LNCaP clone FGC (cell line): ENCODE results near the gene LCK.
"Not testable (repeated sequence)": the region's sequence is repeated elsewhere in the genome, so short reads cannot be mapped to it uniquely, and the experiment has no call there.

ENCODE experiments used
- DNase-seq: peaks from one replicate; pipeline ENCODE4 v3.0.0-alpha.2; 2011; ENCODE audit warnings: low read depth
- H3K4me3 ChIP-seq: 2 replicates; pipeline ENCODE4 v1.5.1; 2011; ENCODE audit warnings: mild to moderate bottlenecking, low read depth, low read length, control low read depth
- CTCF ChIP-seq: IDR thresholded peaks from 2 replicates; pipeline ENCODE4 v1.5.1; 2012; ENCODE audit warnings: mild to moderate bottlenecking; ENCODE audit not compliant: control insufficient read depth, insufficient read depth; ENCODE audit errors: extremely low read depth

The LCK gene

DNA sequence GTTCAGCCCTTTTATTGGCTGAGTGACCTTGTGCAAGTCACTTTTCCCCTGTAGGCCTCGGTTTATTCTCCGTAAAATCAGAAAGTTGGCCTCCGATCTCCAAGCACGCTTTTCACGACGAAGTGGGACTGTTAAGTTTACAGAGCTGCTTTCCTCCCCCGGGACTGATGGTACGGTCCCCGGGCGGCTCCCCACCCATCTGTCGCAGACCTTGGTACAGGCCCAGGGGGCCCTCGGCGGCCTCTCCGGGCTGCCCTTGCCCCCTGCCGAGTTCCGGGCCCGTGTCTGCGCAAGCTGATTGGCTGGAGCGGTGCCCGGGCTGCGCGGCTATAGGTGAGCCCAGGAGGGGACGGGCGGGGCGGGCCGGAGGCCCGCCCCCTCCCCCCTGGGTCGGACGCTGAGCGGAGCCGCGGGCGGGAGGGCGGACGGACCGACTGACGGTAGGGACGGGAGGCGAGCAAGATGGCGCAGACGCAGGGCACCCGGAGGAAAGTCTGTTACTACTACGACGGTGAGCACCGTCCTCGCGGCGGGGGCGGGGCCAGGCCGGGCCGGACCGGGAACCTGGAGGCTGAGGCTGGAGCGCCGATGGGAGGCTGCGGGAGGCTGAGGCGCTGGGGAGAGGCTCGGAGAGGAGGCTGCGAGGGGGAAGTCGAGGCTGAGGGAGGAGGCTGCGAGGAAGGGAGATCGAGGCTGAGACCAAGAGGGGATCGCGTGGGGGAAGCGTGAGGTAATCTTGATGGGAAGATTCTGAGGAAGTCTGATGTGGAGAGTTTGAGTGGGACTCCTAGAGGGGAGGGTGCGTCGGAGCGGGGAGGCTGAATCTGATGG lies 40.9 kb downstream of the LCK start, which contains the start of gene HDAC1:
Gene HDAC1 (plus strand): TSS at position 376 of the 831 bp plus-strand sequence. CDS start 87 bp downstream, at position 463.
- TF ChIP-seq CTCF: no peak
- peak; percentile 91 for DNase-seq
- peak within 1 kb of the TSS; percentile 92 for H3K4me3 ChIP-seq

- not testable (repeated sequence) for H3K4me3 ChIP-seq
Measured at GRCh38 chr1:32298211-32298610, 47.1 kb downstream of the LCK start.

DNA sequence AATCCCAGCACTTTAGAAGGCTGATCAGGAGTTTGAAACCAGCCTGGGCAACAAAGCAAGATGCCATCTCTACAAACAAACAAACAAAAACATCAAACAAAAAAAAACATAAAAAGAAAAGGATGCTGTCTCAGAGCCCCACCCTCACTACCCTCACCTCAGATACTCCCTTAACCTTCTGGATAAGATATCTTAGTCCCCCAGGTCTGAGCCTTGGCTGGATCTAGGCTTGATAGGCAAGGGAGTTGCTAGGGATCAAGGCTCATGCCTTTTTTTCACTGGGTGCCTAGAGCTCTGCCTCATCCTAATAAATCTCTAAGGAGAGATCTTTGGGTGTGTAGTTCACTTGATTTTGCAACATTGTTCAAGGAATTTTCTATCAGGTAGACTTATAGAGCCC lies 48.3 kb downstream of the LCK start:
- no peak for DNase-seq
- no peak overlapping the region for H3K4me3 ChIP-seq
- no peak for TF ChIP-seq CTCF

More at GRCh38 chr1:32298211-32298610, 47.1 kb downstream of the LCK start:
- not testable (repeated sequence) for DNase-seq

DNA sequence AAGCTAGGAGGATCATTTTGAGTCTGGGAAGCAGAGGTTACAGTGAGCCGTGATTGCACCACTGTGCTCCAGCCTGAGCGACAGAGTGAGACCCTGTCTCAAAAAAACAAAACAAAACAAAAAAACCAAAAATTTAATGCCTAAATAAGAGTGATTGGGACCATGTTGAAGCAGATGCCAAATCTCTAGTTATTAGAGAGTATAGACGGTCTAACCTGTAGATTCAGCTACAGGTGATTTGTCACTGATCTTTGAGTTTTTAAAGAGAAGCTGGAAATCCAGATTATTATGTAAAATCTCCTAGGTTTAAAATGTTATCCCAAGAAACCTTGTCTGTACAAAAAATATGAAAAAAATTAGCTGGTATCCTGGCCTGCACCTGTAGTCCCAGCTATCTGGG lies 52.3 kb downstream of the LCK start:
- H3K4me3 ChIP-seq: no peak overlapping the region
- TF ChIP-seq CTCF: no peak
- DNase-seq: no peak

DNA sequence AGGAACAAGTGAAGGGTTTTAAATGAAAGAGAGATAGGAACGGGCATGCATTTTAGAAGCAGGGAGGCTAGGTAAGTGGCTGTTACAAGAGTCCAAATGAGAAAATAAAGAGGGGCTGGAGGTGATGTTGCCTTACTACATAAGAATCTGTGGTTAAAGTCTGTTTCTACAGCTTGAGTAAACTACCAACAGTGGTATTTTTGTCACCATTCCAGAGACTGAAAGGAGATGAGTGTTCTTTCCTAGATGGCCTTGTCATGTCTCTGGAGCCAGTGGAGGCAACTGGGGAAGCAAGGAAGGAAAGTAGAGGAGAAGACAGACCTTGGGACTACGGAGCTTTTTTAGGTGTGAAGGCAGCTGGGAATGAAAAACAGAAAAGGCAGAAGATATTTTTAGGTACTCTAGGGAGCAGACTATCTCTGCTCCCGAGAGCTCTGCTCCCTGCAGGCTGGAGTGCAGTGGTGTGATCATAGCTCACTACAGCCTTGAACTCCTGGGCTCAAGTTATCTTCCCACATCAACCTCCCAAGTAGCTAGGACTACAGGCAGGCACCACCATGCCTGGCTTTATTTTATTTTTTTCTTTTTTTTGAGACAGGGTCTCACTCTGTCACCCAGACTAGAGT lies 53.0 kb downstream of the LCK start:
- TF ChIP-seq CTCF: no peak
- no peak for DNase-seq

GRCh38 chr1:32305310-32305709 lies 54.2 kb downstream of the LCK start:
- no peak for DNase-seq
- H3K4me3 ChIP-seq: no peak overlapping the region
- TF ChIP-seq CTCF: no peak

More for the DNA sequence above, 53.0 kb downstream of the LCK start:
- no peak overlapping the region for H3K4me3 ChIP-seq

DNA sequence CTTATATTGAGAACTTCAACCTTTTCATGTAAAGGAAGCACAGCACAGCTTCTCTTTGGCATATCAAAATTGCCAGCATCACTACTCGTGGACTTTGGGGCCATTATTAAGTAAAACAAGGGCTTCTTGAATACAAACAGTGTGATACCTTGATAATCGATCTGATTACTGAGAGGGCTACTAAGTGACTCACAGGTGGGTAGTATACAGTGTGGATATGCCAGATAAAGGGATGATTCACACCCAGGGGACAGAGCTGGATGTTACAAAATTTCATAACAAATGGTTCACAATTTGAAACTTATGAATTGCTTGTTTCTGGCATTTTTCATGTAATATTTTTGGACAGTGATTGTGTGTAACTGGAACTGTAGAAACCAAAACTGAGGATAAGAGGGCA lies 56.3 kb downstream of the LCK start:
- no peak overlapping the region for H3K4me3 ChIP-seq
- DNase-seq: no peak
- no peak for TF ChIP-seq CTCF
